ENCODE data around the gene ELMO1. TPM values are rescaled to one million over a fixed set of nuclear protein-coding genes. Genes with fewer than 3 reads are reported as not detected.

ELMO1 gene
- total RNA-seq, 4 donors from 2014 or later: 11.5 to 19.9 (median 17.4) TPM

DNA sequence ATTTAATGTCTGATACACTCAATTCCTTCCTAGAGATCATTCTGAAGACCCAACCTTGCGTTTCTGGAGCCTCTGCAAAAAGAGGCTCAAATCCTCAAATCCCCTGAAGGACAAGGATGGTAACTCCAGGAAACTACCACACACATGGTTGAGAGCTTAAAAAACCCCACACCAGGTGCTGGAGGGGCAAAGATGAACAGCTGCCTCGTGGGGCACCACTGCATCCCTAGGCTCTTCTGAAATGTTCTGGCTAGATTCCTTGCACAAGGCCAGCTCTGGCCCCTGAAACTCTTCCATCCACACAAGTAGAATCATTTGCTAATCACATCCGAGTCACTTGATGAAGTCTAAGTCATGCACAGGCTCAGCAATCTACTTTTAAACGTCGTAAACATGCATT lies 286.6 kb downstream of the ELMO1 start:
- TF ChIP-seq POLR2A (IDR thresholded peaks at IDR 0.05): no peak
- TF ChIP-seq, protein P1, sequence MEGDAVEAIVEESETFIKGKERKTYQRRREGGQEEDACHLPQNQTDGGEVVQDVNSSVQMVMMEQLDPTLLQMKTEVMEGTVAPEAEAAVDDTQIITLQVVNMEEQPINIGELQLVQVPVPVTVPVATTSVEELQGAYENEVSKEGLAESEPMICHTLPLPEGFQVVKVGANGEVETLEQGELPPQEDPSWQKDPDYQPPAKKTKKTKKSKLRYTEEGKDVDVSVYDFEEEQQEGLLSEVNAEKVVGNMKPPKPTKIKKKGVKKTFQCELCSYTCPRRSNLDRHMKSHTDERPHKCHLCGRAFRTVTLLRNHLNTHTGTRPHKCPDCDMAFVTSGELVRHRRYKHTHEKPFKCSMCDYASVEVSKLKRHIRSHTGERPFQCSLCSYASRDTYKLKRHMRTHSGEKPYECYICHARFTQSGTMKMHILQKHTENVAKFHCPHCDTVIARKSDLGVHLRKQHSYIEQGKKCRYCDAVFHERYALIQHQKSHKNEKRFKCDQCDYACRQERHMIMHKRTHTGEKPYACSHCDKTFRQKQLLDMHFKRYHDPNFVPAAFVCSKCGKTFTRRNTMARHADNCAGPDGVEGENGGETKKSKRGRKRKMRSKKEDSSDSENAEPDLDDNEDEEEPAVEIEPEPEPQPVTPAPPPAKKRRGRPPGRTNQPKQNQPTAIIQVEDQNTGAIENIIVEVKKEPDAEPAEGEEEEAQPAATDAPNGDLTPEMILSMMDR (IDR thresholded peaks at IDR 0.05): no peak
- WGBS, 2 donors: 71 to 72% methylated on average over 5 of the region's 5 CpGs
- H3K4me3 ChIP-seq (ENCODE audit: low read depth, poor library complexity, severe bottlenecking): no peak overlapping the region
- intact Hi-C loops (cut with DNase I; ENCODE audit: low total_unique reads): no loop called here
- DNase-seq (ENCODE audit: low spot score in 2 of 2): no peak

DNA sequence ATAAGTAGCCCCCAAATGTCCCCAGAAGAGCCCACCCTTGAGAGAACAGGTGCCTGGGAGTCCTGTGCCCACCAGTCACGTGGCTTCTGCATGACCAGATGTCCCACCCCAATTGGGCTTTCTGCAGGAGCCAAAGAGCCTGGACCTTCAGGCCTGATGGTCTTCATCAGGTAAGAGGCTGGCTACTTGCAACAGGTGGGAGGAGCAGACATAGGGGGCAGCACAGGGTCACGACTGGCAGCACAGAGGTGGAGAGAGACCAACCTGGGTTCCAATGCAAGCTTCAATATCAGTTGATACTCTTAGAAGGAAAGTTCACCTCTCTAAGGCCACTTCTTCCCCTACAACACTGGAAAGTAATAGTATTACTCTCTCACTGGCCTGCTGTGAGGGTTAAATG lies 288.0 kb downstream of the ELMO1 start:
- 64 to 75% methylated on average over 2 of the region's 2 CpGs for WGBS, 2 donors
- no peak for DNase-seq (ENCODE audit: low spot score in 2 of 2)
- TF ChIP-seq, protein P1 (IDR thresholded peaks at IDR 0.05): no peak
- H3K4me3 ChIP-seq (ENCODE audit: low read depth, poor library complexity, severe bottlenecking): no peak overlapping the region
- intact Hi-C loops (cut with DNase I; ENCODE audit: low total_unique reads): no loop called here

DNA sequence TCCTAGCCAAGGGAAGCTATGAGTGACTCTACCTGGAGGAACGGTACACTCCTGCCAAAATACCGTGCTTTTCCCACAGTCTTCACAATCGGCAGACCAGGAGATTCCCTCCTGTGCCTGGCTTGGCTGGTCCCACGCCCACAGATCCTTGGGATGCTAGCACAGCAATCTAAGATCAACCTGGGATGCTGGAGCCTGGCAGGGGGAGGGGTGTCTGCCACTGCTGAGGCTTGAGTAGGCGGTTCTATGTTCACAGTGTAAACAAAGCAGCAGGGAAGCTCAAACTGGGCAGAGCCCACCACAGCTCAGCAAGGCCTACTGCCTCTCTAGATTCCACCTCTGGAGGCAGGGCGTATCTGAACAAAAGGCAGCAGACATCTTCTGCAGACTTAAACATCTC lies 295.3 kb downstream of the ELMO1 start:
- TF ChIP-seq, protein P1 (IDR thresholded peaks at IDR 0.05): no peak
- no peak for TF ChIP-seq POLR2A (IDR thresholded peaks at IDR 0.05)
- WGBS, 2 donors: 73 to 79% methylated on average over 6 of the region's 6 CpGs
- intact Hi-C loops (cut with DNase I; ENCODE audit: low total_unique reads): no loop called here

DNA sequence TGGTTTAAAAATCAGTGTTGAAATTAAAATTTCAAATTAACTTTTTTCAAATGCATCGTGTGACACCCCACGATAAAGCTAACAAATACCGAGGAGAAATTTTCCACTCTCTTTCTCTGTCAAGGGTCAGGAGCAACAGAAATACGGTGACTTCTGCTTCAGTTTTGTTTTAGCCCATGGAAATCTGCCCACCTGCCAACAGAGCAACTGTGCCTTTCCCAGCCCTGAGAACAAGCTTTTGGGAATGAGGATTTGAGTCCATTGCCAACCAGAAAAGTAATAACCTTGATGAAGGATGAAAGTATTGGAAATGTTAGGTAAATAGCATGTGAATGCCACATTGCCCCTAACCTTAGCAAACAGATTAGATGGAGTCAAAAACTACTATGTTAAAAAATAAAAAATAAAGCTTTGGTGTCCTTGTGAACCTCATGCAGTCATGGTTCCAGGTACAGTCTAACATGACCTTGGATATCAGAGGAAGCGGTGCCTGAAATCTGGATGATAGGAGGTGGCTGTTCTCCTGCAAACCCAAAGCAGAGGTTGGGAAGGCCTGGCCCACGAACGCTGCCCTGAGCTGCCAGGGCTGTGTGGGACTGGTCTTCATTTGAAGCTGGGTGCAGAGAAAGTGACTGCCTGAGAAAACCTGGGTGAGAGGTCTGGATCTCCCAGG lies 296.8 kb downstream of the ELMO1 start:
- intact Hi-C loops (cut with DNase I; ENCODE audit: low total_unique reads): no loop called here
- H3K4me3 ChIP-seq (ENCODE audit: low read depth, poor library complexity, severe bottlenecking): no peak overlapping the region
- no peak for DNase-seq (ENCODE audit: low spot score in 2 of 2)
- TF ChIP-seq POLR2A (IDR thresholded peaks at IDR 0.05): no peak
- TF ChIP-seq, protein P1 (IDR thresholded peaks at IDR 0.05): no peak
- WGBS, 2 donors: 95 to 97% methylated on average over 7 of the region's 7 CpGs

More for the DNA sequence above, 295.3 kb downstream of the ELMO1 start:
- DNase-seq (ENCODE audit: low spot score in 2 of 2): no peak
- H3K4me3 ChIP-seq (ENCODE audit: low read depth, poor library complexity, severe bottlenecking): no peak overlapping the region

DNA sequence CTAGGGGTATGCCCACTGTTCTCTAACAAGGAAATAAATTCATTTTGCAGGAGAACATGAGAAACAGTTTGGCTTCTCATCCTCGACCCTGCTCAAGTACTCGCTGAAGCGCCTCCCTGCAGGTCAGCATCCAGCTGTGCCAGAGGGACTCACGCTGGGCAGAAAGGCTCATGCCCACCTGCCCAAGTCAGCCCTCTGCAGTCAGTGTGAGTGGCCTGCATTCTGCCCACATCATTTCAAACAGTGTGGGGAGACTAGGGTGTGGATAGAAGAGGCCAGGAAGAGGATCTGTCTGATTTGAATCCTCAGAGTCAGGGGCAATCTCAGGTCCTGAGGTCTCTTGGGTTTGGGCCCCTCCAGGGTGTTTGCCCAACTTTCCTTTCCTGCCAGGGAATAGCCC lies 297.8 kb downstream of the ELMO1 start:
- no peak for DNase-seq (ENCODE audit: low spot score in 2 of 2)
- intact Hi-C loops (cut with DNase I; ENCODE audit: low total_unique reads): no loop called here
- H3K4me3 ChIP-seq (ENCODE audit: low read depth, poor library complexity, severe bottlenecking): no peak overlapping the region
- TF ChIP-seq, protein P1 (IDR thresholded peaks at IDR 0.05): no peak
- no peak for TF ChIP-seq POLR2A (IDR thresholded peaks at IDR 0.05)
- WGBS, 2 donors: 93% methylated on average over 4 of the region's 4 CpGs

DNA sequence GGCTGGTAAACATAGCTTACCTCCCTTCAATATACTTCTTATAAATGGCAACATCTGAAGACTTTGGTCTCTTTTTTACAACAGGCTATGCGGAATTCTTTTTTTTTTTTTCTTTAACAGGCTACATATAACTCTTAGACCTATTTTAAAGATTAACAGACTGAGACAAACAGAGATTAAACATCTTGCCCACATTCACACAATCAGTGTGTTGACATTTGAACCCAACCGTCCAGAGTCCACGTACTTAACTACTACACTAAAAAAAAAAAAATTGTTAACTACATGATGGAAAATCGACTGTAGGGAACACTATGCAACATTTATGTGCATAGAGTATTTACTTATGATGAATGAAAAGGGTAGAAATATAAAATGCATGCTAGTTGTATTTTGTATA lies 298.5 kb downstream of the ELMO1 start:
- no peak for DNase-seq (ENCODE audit: low spot score in 2 of 2)
- no peak overlapping the region for H3K4me3 ChIP-seq (ENCODE audit: low read depth, poor library complexity, severe bottlenecking)

More for the DNA sequence above, 298.5 kb downstream of the ELMO1 start:
- TF ChIP-seq, protein P1 (IDR thresholded peaks at IDR 0.05): no peak
- intact Hi-C loops (cut with DNase I; ENCODE audit: low total_unique reads): no loop called here
- WGBS, 2 donors: 65 to 68% methylated on average over 4 of the region's 4 CpGs

Measured in lower leg skin (tissue), 4 donors.